Ecto neural progenitor cell (in vitro differentiated cells): Measurements from ENCODE around the gene TMEM138.
A peak's percentile ranks its signal among the peaks of the same experiment; 100 is the strongest.

Source experiments
- DNase-seq: peaks from one replicate; pipeline ENCODE4 v3.0.0-alpha.2; 2018; ENCODE audit warnings: low spot score

The TMEM138 gene

GRCh38 chr11:61361741-61362541 is at the start of gene TMEM138, which contains the start of gene CYB561A3:
TSS of gene TMEM138 (plus strand) at chr11:61362374. CDS start at chr11:61364391, 2,017 bp downstream.
TSS of gene CYB561A3 (minus strand) at chr11:61361882. CDS start at chr11:61356713, 5,169 bp downstream.
- DNase-seq: peak; percentile 93

DNA sequence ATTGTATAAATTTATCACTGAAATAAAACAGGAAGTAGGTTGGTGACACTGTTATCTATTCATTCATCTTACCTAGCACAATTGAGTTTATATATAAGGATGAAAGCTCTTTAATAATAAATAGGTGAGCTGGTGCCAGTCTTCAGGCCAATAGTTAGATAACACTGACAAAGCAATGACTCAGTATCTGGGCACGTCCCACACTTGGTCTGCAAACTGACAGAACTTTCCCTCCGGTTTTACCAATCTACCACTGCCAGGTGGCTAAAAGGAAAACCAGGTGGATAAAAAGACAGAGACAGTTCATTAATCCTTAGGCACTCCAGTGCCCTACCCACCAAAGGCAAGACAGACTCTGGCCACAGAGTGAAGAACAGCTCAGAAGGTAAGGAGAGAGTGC is 46.9 kb upstream of the TMEM138 start:
- DNase-seq: no peak

DNA sequence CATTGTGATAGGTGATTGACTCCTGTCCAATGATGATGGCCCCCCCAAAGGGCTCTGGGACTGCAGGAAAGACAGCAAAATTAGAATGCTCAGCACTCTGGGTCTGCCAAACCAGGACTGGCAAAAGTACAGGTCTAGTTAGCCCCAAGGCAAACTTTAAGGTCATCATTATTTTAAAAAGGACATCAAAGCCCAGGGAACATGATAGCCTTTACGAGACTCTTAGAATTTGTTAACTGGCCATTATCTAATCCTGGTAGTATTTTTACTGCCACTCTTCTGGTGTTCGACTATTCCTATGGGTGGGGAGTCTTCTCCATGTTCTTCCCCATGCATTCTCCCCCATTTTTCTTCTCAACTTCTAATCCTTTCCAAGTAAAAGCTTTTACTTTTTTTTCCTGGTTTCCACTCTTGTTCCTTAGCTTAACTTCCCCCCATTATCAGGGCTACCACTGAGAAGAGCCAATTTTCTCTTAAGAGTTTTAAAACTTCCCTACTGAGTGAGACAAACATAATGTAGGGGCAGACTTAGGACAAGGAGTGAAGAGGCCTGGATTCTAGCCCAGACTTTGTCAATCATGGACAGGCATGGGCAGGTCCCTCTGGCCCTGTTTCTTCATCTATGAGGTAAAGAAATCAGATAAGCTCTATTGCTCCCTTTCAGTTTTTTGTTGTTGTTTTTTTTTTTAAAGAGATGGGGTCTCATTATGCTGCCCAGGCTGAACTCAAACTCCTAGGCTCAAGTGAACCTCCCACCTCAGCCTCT is 36.3 kb upstream of the TMEM138 start:
- DNase-seq: no peak

- DNase-seq: no peak
Measured at GRCh38 chr11:61327669-61328071, 34.5 kb upstream of the TMEM138 start.

GRCh38 chr11:61328351-61328750 is 33.8 kb upstream of the TMEM138 start:
- DNase-seq: no peak

GRCh38 chr11:61329871-61330270 is 32.3 kb upstream of the TMEM138 start:
- no peak for DNase-seq

DNA sequence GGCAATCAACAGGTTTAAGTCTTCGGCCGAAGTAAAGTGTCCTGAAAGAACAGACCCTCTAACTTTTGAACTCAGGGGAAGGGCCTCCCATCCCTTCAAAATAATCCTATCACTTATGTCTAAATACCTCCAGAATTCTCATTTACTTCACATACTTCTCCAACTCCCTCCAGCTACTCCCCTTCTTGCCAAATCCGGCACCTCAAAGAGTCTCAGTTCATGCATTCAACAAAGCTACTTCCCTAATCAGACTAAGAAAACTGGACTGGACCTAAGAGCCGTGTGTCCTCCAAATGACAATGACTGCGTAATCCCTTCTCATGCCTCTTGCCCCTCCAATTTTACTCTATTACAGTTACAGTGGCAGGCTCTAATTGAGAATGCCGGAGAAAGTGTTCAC is 30.5 kb upstream of the TMEM138 start:
- DNase-seq: no peak

DNA sequence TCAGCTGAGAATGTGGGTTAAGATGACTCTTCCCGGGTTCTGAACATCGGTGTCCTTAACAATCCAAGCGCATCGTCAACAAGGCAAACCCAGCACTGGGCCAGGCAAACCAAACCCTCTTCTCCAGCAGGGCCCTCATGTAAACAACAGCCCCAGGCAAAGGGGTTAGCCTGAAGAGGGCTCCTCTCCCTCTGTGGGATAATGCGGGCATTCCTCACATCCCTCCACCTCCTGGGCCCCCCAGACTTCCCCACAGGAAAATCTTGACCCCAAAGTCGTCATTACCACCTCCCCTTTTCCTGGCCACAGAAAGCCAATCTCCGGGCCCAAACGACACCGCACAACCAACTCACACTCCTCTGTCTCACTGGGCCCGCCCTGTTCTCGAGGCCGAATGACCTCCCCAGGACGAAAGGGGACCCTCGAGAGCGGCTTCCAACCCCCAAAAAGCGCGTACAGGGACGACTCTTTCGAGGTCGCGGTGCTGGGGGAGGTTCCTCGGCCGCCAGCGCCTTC is 29.8 kb upstream of the TMEM138 start:
- DNase-seq: no peak

DNA sequence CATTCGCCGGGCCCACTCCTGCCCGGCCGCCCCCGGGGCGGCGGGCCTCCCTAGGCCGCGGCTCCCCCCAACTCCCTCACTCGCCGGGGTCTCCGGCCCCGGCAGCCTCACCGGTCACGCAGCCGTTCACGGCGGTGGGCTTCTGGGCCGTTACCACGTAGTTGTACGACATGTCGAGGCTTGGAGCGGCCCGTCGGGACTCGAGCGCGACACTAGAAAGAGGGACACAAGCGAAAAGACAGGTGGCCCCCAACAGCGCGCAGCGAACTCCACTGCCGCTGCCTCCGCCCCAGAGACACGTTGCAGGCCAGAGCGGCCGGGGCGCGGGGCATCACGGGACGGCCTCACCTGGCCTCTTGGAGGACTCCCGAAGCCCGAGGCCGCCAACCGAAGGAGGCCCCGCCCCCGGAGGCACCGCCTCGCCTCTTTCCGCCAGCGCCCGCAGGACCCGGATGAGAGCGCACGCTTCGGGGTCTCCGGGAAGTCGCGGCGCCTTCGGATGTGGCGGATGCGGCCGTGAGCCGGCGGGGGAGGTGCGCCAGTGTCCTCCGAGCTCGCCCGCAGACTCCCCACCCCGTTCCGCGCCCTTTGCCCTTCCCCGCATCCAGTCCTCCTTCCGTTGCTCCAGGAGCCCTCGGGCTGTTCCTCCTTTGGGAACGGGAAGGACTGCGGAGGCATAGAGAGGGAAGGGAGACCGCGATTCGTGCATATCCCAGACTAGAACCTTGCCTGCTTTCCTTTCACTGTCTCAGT is 29.2 kb upstream of the TMEM138 start, which contains the start of the genes DDB1 and TKFC:
TSS of gene DDB1 (minus strand) at position 309 of the 753 bp plus-strand sequence. CDS start at position 172, 137 bp downstream.
TSS of gene TKFC (plus strand) at position 432 of the 753 bp plus-strand sequence. CDS start 1,501 bp downstream, outside the sequence.
- DNase-seq: peak; percentile 98

DNA sequence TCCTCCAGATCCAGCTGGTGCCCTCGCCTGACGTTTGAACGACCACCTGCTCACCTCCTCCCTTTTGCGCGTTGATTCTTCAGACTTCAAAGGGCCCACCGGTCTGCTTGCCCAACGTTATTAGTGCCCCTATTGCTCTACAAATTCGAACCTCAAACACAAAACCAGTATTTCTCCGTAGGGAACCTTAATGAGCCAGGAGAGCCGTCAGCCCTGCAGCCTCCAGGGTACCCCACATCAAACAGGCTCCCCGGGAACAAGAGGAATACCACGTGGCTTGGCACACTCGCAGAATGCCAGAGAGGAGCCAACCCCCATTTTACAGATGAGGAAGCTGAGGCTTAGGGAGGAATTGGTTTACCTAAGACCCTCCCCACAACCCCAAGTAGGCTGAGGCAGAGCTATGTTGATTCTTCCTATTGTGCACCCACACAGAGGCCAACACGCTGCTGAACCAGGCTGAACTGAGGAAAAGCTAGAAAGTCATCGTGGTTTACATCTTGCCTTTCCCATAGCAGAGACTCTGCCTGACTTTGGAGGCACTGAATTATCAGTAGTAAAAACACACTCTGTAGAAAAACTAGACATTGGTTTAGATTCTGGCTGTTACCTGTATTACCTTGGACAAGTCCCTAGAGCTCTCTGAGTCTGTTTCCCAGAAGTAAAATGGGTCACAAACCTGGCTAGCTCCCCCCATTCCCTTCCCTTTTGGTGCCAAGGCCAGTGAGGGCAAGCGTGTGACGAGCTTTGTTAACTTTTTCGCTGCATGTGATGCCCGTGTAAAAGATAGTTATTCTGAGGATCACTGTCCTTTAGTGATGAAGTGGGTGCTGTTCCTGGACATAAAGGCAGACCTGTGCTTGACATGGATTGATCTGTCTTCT is 28.4 kb upstream of the TMEM138 start:
- peak; percentile 42 for DNase-seq

DNA sequence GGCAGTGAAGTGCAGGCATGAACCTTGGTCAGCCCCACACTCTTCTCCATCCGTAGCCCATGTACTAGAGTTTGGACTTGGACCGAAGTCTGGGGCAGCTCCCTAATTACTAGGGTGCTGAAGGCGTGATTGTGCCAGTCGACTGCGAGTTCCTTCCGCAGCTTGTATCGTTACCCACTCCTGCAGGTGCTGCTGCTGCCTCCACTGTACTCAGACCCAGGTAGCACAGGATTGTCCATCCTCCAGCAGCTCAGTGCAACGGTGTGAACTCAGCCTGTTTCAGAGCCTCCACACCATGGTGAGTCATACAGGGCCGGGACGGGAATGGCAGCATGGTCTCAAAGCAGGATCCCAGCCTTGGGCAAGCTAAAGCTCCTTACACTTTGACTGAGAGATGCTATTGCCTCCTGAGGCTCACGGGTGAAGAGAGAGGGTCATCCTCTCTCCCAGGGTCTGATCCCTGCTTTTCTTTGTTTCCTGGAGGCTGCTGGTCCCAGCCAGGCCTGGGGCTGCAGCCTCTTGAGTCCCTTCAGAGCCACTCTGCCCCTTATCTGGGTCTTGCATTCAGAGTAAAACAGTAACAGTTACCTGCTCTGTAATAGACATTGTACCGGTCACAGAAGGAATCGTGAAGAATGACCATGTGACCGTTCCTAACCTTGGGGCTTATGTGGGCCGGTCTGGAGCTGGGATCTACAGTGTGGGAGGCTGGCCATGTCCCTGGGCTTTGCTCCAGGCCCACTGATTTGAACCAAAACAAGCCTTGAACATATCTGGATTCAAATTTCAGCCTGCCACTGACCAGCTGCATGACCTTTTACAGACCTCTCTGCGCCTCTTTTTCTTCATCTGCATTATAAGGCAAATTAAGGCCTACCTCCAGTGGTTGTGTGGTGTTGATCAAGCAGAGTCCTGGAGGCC is 27.5 kb upstream of the TMEM138 start:
- peak; percentile 37 for DNase-seq

DNA sequence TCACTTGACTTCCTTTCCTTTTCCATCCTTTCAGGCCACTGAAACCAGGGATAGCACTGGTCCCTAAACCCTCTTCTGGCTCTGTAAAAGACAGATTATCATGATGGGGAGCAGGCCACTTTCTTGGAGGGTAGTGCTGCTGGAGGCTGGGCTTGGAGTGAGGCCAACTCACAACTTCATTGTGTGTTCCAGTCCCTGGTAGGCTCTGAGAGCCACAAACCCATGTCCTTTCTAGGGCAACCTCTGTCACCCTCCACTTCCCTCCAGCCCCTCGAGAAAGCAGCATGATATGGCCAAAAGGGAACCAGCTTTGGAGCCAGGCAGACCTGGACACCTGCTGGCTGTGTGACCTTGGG is 26.8 kb upstream of the TMEM138 start:
- no peak for DNase-seq

- peak; percentile 88 for DNase-seq
Measured at GRCh38 chr11:61336171-61336935, 25.8 kb upstream of the TMEM138 start.

DNA sequence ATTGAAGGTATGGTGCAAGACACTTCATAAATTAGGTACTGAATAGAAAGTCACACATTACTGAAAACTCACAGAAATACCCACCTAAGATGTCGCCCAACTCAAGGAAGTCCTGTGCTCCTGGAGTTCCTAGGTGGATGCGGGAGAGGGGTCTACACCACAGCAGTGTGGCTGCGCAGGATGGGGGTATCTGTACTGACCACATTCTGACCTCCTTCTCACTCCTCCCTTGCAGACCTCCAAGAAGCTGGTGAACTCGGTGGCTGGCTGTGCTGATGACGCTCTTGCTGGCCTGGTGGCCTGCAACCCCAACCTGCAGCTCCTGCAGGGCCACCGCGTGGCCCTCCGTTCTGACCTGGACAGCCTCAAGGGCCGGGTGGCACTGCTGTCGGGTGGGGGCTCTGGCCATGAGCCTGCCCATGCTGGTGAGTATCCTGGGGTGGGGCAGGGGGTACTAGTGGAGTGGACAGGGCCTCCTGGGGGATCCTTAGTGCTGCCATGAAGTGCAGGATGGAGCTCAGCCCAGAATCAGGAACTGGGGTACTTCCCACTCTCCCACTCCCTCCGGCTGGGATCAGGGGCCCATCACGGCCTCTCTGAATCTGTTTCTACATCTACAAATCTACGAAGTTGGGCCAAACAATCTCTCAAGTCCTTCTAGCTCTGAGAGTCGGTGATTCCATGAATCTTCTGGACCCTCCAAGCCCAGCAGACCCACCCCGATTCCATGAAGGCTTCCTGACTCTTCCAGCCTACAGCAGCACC is 24.3 kb upstream of the TMEM138 start:
- peak; percentile 34 for DNase-seq

DNA sequence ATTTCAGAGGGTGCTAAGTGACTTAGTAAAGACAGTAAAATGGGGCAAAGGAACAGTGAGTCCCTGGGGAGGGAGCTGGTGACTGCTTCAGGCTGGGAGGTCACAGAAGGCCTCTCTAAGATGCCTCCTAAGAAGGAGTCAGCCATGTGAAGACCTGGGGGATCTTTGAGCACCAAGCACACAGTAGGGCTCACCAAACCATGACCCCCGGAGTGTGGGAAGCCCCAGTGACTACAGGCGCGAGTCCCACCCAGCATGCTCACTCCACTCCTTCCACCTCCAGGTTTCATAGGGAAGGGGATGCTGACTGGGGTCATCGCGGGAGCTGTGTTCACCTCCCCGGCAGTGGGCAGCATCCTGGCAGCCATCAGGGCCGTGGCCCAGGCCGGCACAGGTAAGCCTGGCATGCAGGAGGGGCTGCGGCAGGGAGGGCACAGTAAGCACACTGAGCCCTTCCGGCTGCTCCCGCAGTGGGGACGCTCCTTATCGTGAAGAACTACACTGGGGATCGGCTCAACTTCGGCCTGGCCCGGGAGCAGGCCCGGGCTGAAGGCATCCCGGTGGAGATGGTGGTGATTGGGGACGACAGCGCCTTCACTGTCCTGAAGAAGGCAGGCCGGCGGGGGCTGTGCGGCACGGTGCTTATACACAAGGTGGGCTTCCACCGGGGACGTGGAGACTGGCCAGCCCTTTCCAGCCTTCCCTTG is 23.2 kb upstream of the TMEM138 start:
- peak; percentile 30 for DNase-seq

DNA sequence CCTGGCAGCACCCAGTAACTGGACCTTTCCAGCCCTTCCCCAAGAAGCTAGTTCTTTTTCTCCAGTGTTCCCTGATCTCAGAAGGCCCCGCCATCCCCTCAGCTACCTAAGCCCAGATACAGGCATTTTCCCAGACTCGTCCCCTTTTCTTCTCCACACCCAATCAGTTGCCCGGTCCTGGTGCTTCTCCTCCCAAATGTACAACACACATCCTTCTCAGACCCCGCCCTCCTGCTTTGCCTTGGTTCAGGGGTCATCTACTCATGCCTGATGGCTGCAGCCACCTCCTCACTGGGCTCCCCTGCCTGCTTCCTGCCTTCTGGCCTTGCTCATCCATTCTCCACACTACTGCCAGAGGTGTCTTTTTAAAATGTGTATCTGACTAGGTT is 22.7 kb upstream of the TMEM138 start:
- DNase-seq: no peak

- no peak for DNase-seq
Measured at GRCh38 chr11:61340979-61341378, 21.2 kb upstream of the TMEM138 start.

GRCh38 chr11:61341706-61342105 is 20.5 kb upstream of the TMEM138 start:
- DNase-seq: no peak
